Measurements from ENCODE around the gene GKAP1.
A peak's percentile ranks its signal among the peaks of the same experiment; 100 is the strongest.

The GKAP1 gene

DNA sequence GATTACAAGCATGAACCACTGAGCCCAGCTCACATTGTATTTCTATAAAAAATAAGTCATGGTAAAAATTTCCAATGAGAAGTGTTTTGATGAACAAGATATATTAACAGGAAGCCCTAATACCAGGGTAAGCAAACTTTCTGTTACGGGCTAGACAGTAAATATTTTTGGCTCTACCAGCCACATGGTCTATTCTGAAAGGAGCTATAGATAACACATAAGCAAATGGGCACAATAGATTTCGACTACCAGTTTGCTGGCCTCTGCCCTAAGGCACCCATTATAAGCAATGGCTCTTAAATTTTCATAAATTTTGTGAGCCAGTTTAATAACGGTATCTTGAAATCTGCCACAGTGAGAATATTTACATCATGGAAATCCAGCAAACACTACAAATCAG is 118.0 kb downstream of the GKAP1 start:
- Histone ChIP-seq H3K9me3 (replicated peaks in 1 of 11) (peaks cover 0 to 6% (median 2%) of the 10 kb centered on the region in 11 experiments; a peak in 5 of 22 replicates), H3K36me3 (peaks cover 0 to 55% (median 28%) of the 10 kb centered on the region in 11 experiments; a peak in 16 of 22 replicates), H3K4me1 (peaks cover 0 to 88% (median 0%) of the 10 kb centered on the region in 10 experiments; a peak in 8 of 20 replicates), H3K4me3 (no peak overlapping the region), H3K27ac (no peak overlapping the region), H3K9ac (no peak overlapping the region), H3K4me2 (peak overlapping the region in 2 of 11 experiments; percentile 2 to 32; a peak in 2 of 22 replicates), H4K20me1 (peaks cover 97 to 100% (median 100%) of the 10 kb centered on the region in 11 experiments), H3K27me3 (no peaks in the 10 kb centered on the region)
- TF ChIP-seq Cebpa-rat (IDR thresholded peaks at IDR 0.05): no peak

DNA sequence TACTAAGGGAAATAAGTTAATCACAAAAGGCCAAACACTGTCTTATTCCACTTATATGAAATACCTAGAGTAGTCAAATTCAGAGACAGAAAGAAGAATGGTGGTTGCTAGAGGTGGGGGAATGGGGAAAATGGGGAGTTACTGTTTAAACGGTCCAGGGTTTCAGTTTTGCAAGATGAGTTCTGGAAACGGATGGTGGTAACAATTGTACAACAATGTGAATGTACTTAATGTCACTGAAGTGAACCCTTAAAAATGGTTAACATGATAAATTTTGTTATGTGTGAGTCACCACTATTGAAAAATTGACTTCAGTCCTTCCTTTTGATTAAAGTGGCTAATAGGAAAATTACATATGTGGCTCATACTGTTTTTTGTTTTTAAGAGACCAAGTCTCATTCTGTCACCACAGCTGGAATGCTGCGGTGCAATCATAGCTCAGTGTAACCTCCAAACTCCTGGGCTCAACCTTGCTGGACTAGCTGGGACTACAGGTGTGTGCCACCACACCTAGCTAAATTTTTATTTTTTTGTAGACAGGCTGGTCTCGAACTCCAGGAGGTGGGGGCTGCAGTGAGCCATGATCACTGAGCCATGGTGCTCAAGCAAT is 118.5 kb downstream of the GKAP1 start:
- TF ChIP-seq Cebpa-rat (IDR thresholded peaks at IDR 0.05): no peak
- Histone ChIP-seq H3K4me1 (peaks cover 0 to 82% (median 0%) of the 10 kb centered on the region in 10 experiments; a peak in 8 of 20 replicates), H3K27me3 (no peaks in the 10 kb centered on the region), H3K4me3 (no peak overlapping the region), H3K9me3 (replicated peaks in 1 of 11) (peaks cover 0 to 6% (median 0%) of the 10 kb centered on the region in 11 experiments; a peak in 2 of 22 replicates), H3K9ac (no peak overlapping the region), H3K27ac (no peak overlapping the region), H3K4me2 (peak overlapping the region in 2 of 11 experiments; percentile 2 to 32; a peak in 2 of 22 replicates), H4K20me1 (peaks cover 97 to 100% (median 100%) of the 10 kb centered on the region in 11 experiments), H3K36me3 (peaks cover 0 to 50% (median 23%) of the 10 kb centered on the region in 11 experiments; a peak in 15 of 22 replicates)

DNA sequence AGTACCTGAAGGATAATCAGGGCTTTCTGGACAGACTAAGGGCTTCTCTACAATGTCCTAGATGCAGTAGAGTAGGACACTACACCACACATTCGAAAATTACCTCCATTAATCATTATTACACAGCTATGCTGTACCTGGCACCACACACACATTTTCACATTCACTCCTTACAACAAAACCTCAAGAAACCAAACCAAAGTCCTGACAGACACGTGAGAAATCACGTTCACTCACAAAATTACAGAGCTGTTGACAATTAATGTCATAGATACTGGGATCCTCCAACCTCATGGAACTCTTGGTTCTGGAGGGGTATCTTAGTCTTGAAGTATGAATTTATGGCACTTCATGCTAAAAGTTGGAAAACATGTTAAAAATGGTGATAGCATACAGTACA is 126.1 kb downstream of the GKAP1 start:
- Histone ChIP-seq H3K4me2 (no peak overlapping the region), H3K9me3 (replicated peaks in 1 of 11) (no peaks in the 10 kb centered on the region), H4K20me1 (peaks cover 99 to 100% (median 100%) of the 10 kb centered on the region in 11 experiments), H3K36me3 (peaks cover 0 to 17% (median 11%) of the 10 kb centered on the region in 11 experiments; a peak in 12 of 22 replicates), H3K9ac (no peak overlapping the region), H3K27me3 (no peaks in the 10 kb centered on the region), H3K4me1 (peaks cover 0 to 37% (median 0%) of the 10 kb centered on the region in 10 experiments; a peak in 8 of 20 replicates), H3K4me3 (no peak overlapping the region), H3K27ac (no peak overlapping the region)
- TF ChIP-seq Cebpa-rat (IDR thresholded peaks at IDR 0.05): no peak

All from BLaER1 treated with 17β-estradiol and CSF1 and Interleukin-3, amounts not matched to agents 10 nM and 100 nM (cell line).